Caco-2 (cell line): ENCODE data around the gene MUC13. TPM values are rescaled to one million over a fixed set of nuclear protein-coding genes. Genes with fewer than 3 reads are reported as not detected.

Experiments used
- BruUV-seq: library from RNA; stranded (reverse); fragments of 400-500 nt; replicated peaks from 2 replicates; lab custom pipeline; 2021; lab: Mats Ljungman, UMichigan
- CTCF ChIA-PET: fragments of 300-600 bp; sonication (Branson Sonifier 250); formaldehyde crosslinking; loops from one replicate; lab custom pipeline; 2022; ENCODE audit warnings: antibody characterized with exemption; lab: Charles Lee
- POLR2A ChIA-PET: fragments of 300-600 bp; sonication (Branson Sonifier 250); formaldehyde crosslinking; loops from one replicate; lab custom pipeline; 2022; ENCODE audit warnings: antibody characterized with exemption; lab: Charles Lee
- DNase-seq, 2 experiments: peaks; one replicate each; pipeline versions ENCODE4 v3.0.0 to v3.0.0-alpha.2; 2020 to 2022
- H3K27me3 ChIP-seq: replicated peaks from 2 replicates; pipeline ENCODE4 v1.6.0; 2011; ENCODE audit warnings: low read length; ENCODE audit not compliant: control insufficient read depth, insufficient read depth
- H3K36me3 ChIP-seq: 2 replicates; pipeline ENCODE4 v1.5.1; 2011; ENCODE audit warnings: low read length; ENCODE audit not compliant: control insufficient read depth, insufficient read depth
- H3K4me1 ChIP-seq: fragments of 250-450 bp; sonication (Bioruptor Pico); 2 replicates; pipeline ENCODE4 v1.5.1; 2020; ENCODE audit warnings: mild to moderate bottlenecking
- H3K4me3 ChIP-seq: 2 replicates; pipeline ENCODE4 v1.5.1; 2011; ENCODE audit warnings: low read depth, mild to moderate bottlenecking, control low read depth, low read length
- H3K9me3 ChIP-seq: fragments of 250-450 bp; sonication (Bioruptor Pico); 2 replicates; pipeline ENCODE4 v1.5.1; 2020; ENCODE audit warnings: mild to moderate bottlenecking, moderate library complexity
- H3K27ac Mint-ChIP-seq: one replicate; pipeline ENCODE4 v1.8.0; 2022; ENCODE audit warnings: mixed read lengths; ENCODE audit not compliant: unreplicated experiment
- H3K27me3 Mint-ChIP-seq: one replicate; pipeline ENCODE4 v1.8.0; 2022; ENCODE audit warnings: mixed read lengths; ENCODE audit not compliant: insufficient read depth, unreplicated experiment
- H3K36me3 Mint-ChIP-seq: one replicate; pipeline ENCODE4 v1.8.0; 2022; ENCODE audit warnings: mild to moderate bottlenecking, mixed read lengths; ENCODE audit not compliant: insufficient read depth, unreplicated experiment
- H3K4me1 Mint-ChIP-seq: one replicate; pipeline ENCODE4 v1.8.0; 2022; ENCODE audit warnings: low read depth, mixed read lengths; ENCODE audit not compliant: unreplicated experiment
- H3K4me3 Mint-ChIP-seq: one replicate; pipeline ENCODE4 v1.8.0; 2022; ENCODE audit warnings: mild to moderate bottlenecking, moderate library complexity, mixed read lengths; ENCODE audit not compliant: unreplicated experiment
- H3K9me3 Mint-ChIP-seq: one replicate; pipeline ENCODE4 v1.8.0; 2022; ENCODE audit warnings: mixed read lengths; ENCODE audit not compliant: unreplicated experiment
- CTCF ChIP-seq, 2 experiments: fragments of 200-600 bp in 1 of 2; IDR thresholded peaks; 1 replicate in 1 of 2; 2 replicates in 1 of 2; pipeline versions ENCODE4 v1.5.1 to v1.8.0; 2011 to 2022; ENCODE audit warnings: antibody characterized with exemption in 1 of 2, control low read depth in 1 of 2, inconsistent platforms in 1 of 2, low read depth in 1 of 2, low read length in 1 of 2, mild to moderate bottlenecking in 1 of 2, moderate library complexity in 1 of 2; ENCODE audit not compliant: insufficient read depth in 1 of 2, severe bottlenecking in 1 of 2, unreplicated experiment in 1 of 2
- intact Hi-C: fragments of 100-400 bp; cut with micrococcal nuclease; formaldehyde crosslinking; loops from one replicate; pipeline ENCODE4 v1.10.0; 2022; ENCODE audit not compliant: unreplicated experiment
- total RNA-seq: library from RNA; stranded (reverse); gene quantifications from 2 replicates; pipeline ENCODE4 v1.2.3, GENCODE V29; 2022

The MUC13 gene
- total RNA-seq, 1 experiment from 2014 or later: 3.5 TPM

DNA sequence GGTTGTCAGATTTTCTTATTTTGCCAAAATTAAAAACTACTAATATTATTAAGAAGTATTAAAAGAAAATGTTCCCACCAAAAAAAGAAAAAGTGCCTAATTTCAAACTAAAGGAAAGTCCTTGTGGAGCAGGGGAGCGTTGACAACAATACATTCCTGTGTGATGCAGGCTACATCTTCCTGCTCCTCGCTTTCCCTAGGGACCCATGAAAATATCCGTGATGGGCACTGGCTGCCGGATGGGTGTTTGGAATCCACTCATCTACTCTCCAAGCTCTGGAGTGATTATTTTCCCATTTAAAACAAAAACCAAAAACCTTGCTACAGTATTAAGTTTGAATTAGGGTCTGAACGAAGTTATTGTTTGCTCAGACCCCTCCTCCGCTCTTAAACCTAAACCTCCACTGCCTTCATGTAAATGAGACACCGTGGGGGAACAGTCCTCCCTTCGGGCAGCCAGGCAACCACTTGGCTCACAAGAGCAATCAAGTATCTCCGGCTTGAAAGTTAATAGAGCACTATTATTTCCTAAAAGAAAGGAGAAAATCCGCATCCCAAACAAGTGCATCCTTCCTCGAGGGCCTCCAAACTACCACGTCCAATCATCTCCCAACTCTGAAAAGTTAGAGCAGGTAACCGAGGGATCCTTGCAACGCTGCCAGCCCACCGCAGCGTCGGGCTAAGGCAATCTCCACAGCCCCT lies 48.9 kb downstream of the MUC13 start:
- Histone ChIP-seq H3K27me3 (no peaks in the 10 kb centered on the region), H3K4me1 (peaks cover 25% of the 10 kb centered on the region), H3K4me3 (peak overlapping the region; percentile 69), H3K36me3 (no peaks in the 10 kb centered on the region), H3K9me3 (no peaks in the 10 kb centered on the region)
- DNase-seq: peak in 1 of 2 experiments; percentile 6
- TF ChIP-seq CTCF (IDR thresholded peaks at IDR 0.05; ENCODE audit: insufficient read depth in 1 of 2, low read depth in 1 of 2, low read length in 1 of 2, severe bottlenecking in 1 of 2, unreplicated experiment in 1 of 2): no peak
- BruUV-seq: TSS peak; percentile 53
- H3K4me3 Mint-ChIP-seq: peak overlapping the region; percentile 94
- H3K4me1 Mint-ChIP-seq: peaks cover 13% of the 10 kb centered on the region
- peak overlapping the region; percentile 88 for H3K27ac Mint-ChIP-seq
- intact Hi-C loops: loop anchor here (1.0 to 5.0 kb wide), 4 partner anchors 15 to 123 kb away; no protein-coding TSS in a partner anchor
- H3K36me3 Mint-ChIP-seq: peaks cover 9% of the 10 kb centered on the region
- no peaks in the 10 kb centered on the region for H3K9me3 Mint-ChIP-seq
- POLR2A ChIA-PET: no interaction called here
- no peaks in the 10 kb centered on the region for H3K27me3 Mint-ChIP-seq
- CTCF ChIA-PET: no interaction called here

GRCh38 chr3:124884474-124885101 lies 50.0 kb downstream of the MUC13 start:
- ChIA-PET CTCF (no interaction called here), POLR2A (no interaction called here)
- Histone ChIP-seq H3K36me3 (no peaks in the 10 kb centered on the region), H3K4me3 (no peak overlapping the region), H3K9me3 (no peaks in the 10 kb centered on the region), H3K4me1 (peaks cover 18% of the 10 kb centered on the region), H3K27me3 (no peaks in the 10 kb centered on the region)
- Mint-ChIP-seq H3K9me3 (no peaks in the 10 kb centered on the region), H3K4me1 (peaks cover 11% of the 10 kb centered on the region), H3K4me3 (peak overlapping the region; percentile 94), H3K36me3 (peaks cover 9% of the 10 kb centered on the region), H3K27me3 (no peaks in the 10 kb centered on the region), H3K27ac (peak overlapping the region; percentile 55)
- BruUV-seq: no TSS peak
- no peak for DNase-seq
- intact Hi-C loops: loop anchor here (5.0 kb wide), 2 partner anchors 97 to 122 kb away; no protein-coding TSS in a partner anchor
- no peak for TF ChIP-seq CTCF (IDR thresholded peaks at IDR 0.05; ENCODE audit: insufficient read depth in 1 of 2, low read depth in 1 of 2, low read length in 1 of 2, severe bottlenecking in 1 of 2, unreplicated experiment in 1 of 2)

DNA sequence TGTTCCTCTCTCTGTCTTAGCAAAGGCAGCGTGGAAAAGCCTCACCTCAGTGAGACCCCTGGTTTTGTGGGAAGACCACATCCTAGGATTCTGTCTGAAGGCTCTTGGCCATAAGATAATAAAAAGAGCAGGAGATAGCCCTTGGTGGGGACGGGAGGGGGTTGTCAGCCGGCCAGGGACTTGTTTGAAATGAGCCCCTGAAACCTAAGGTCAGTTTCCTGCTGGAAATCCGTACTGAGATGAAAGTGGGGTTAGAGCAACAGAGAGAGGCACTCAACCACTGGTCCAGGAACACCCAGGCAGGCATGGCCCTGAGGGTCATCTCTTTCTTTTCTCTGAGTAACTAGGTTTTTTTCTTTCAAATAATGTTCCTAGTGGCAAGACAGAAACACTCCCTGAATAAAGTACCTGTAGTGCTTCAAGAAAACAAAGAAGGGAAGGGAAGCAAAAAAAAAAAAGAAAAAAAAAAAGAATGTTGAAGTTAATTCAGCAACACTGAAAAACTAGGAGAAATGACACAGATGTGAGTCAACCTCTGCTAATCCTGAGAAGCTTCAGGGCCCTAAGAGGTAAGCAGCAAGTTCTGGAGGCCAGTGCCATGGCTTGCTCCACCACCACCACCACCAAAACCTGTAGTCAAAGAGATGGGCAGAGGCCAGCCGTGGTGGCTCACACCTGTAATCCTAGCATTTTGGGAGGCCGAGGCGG lies 50.6 kb downstream of the MUC13 start:
- DNase-seq: no peak
- Mint-ChIP-seq H3K4me3 (peak overlapping the region; percentile 24), H3K27ac (peak overlapping the region; percentile 55), H3K36me3 (peaks cover 9% of the 10 kb centered on the region), H3K4me1 (peaks cover 11% of the 10 kb centered on the region), H3K9me3 (no peaks in the 10 kb centered on the region), H3K27me3 (no peaks in the 10 kb centered on the region)
- Histone ChIP-seq H3K36me3 (no peaks in the 10 kb centered on the region), H3K4me3 (no peak overlapping the region), H3K27me3 (no peaks in the 10 kb centered on the region), H3K9me3 (no peaks in the 10 kb centered on the region), H3K4me1 (peaks cover 18% of the 10 kb centered on the region)
- no peak for TF ChIP-seq CTCF (IDR thresholded peaks at IDR 0.05; ENCODE audit: insufficient read depth in 1 of 2, low read depth in 1 of 2, low read length in 1 of 2, severe bottlenecking in 1 of 2, unreplicated experiment in 1 of 2)
- ChIA-PET CTCF (no interaction called here), POLR2A (no interaction called here)
- no TSS peak for BruUV-seq
- intact Hi-C loops: no loop called here
